HepG2 (cell line): ENCODE data around the gene AKAP8. TPM values are rescaled to one million over a fixed set of nuclear protein-coding genes. Genes with fewer than 3 reads are reported as not detected.
A peak's percentile ranks its signal among the peaks of the same experiment; 100 is the strongest.

ENCODE experiments used
- AGO2 ChIP-seq: fragments of 200-400 bp; formaldehyde crosslinking; optimal IDR thresholded peaks from 2 replicates; pipeline ENCODE3; 2017; ENCODE audit warnings: mild to moderate bottlenecking, low read depth, low read length, moderate library complexity
- DMAP1 ChIP-seq: IDR thresholded peaks from 2 replicates; pipeline ENCODE4 v1.6.1; 2016
- ERF ChIP-seq: IDR thresholded peaks from 2 replicates; pipeline ENCODE4 v1.6.1; 2018; ENCODE audit warnings: missing biosample characterization, missing genetic modification reagents
- FOXO1 ChIP-seq: sonication (generic); formaldehyde crosslinking; IDR thresholded peaks from 2 replicates; pipeline ENCODE4 v1.4.0; 2020; ENCODE audit warnings: missing genetic modification reagents
- MAFG ChIP-seq: sonication (generic); formaldehyde crosslinking; IDR thresholded peaks from 2 replicates; pipeline ENCODE4 v1.5.1; 2020; ENCODE audit warnings: mild to moderate bottlenecking, missing genetic modification reagents
- MED13 ChIP-seq: sonication (generic); formaldehyde crosslinking; IDR thresholded peaks from 2 replicates; pipeline ENCODE4 v1.5.0; 2020; ENCODE audit warnings: missing genetic modification reagents
- NR2C2 ChIP-seq: sonication (generic); formaldehyde crosslinking; IDR thresholded peaks from 2 replicates; pipeline ENCODE4 v1.4.0; 2020; ENCODE audit warnings: missing genetic modification reagents, mild to moderate bottlenecking, moderate library complexity, borderline replicate concordance
- RBM22 ChIP-seq: fragments of 200-400 bp; formaldehyde crosslinking; optimal IDR thresholded peaks from 2 replicates; pipeline ENCODE3; 2017; ENCODE audit warnings: mild to moderate bottlenecking, low read length, moderate library complexity
- SP5 ChIP-seq: IDR thresholded peaks from 2 replicates; pipeline ENCODE4 v1.6.1; 2016; ENCODE audit warnings: low read depth, borderline replicate concordance
- TOE1 ChIP-seq: sonication (generic); formaldehyde crosslinking; IDR thresholded peaks from 2 replicates; pipeline ENCODE4 v1.4.0; 2020; ENCODE audit warnings: mild to moderate bottlenecking, missing genetic modification reagents
- ZFP41 ChIP-seq: sonication (generic); formaldehyde crosslinking; IDR thresholded peaks from 2 replicates; pipeline ENCODE4 v1.4.0; 2020; ENCODE audit warnings: mild to moderate bottlenecking, missing genetic modification reagents, borderline replicate concordance
- ZNF101 ChIP-seq: sonication (generic); formaldehyde crosslinking; IDR thresholded peaks from 2 replicates; pipeline ENCODE4 v1.4.0; 2020; ENCODE audit warnings: mild to moderate bottlenecking, low read depth, missing genetic modification reagents, borderline replicate concordance
- ZNF136 ChIP-seq: sonication (generic); formaldehyde crosslinking; IDR thresholded peaks from 2 replicates; pipeline ENCODE4 v1.8.1; 2022; ENCODE audit warnings: low read depth, mild to moderate bottlenecking, moderate library complexity, missing genetic modification reagents
- ZNF251 ChIP-seq: sonication (generic); formaldehyde crosslinking; IDR thresholded peaks from 2 replicates; pipeline ENCODE4 v1.9.0; 2021; ENCODE audit warnings: mild to moderate bottlenecking, missing genetic modification reagents
- polyA plus RNA-seq, 8 experiments: library from polyadenylated mRNA; depleted of rRNA in 3 of 8; stranded (reverse) in 7 of 8; unstranded in 1 of 8; fragments of >200 nt; fragmentation: Illumina TruSeq in 4 of 8; extraction: Trizol in 4 of 8; gene quantifications; 2 replicates each; pipeline versions ENCODE4 v1.2.1 to v1.2.3, GENCODE V29; 2011 to 2016; ENCODE audit warnings: low read depth in 4 of 8, missing spikeins in 1 of 8, mixed read lengths in 1 of 8; ENCODE audit not compliant: insufficient read depth in 1 of 8
- total RNA-seq, 5 experiments: library from RNA; depleted of rRNA; stranded (reverse); fragments of >200 nt; fragmentation: Illumina TruSeq; extraction: Trizol; gene quantifications; 2 replicates each; pipeline ENCODE4 v1.2.3, GENCODE V29; 2016; ENCODE audit warnings: low read depth in 1 of 5
- TF ChIP-seq, protein P1 (sequence below): sonication (generic); formaldehyde crosslinking; IDR thresholded peaks from 2 replicates; pipeline ENCODE4 v1.9.0; 2021; ENCODE audit warnings: missing genetic modification reagents, borderline replicate concordance
- TF ChIP-seq, protein P2 (sequence below): IDR thresholded peaks from 2 replicates; pipeline ENCODE4 v1.4.0; 2020; ENCODE audit warnings: mild to moderate bottlenecking, missing genetic modification reagents
- TF ChIP-seq, protein P3 (sequence below): IDR thresholded peaks from 2 replicates; pipeline ENCODE4 v1.6.1; 2016; ENCODE audit warnings: mild to moderate bottlenecking, missing biosample characterization, missing genetic modification reagents
- TF ChIP-seq, protein P4 (sequence below): sonication (generic); formaldehyde crosslinking; IDR thresholded peaks from 2 replicates; pipeline ENCODE4 v1.8.0; 2022; ENCODE audit warnings: low read depth, missing genetic modification reagents
- TF ChIP-seq, protein P5 (sequence below): sonication (generic); formaldehyde crosslinking; IDR thresholded peaks from 2 replicates; pipeline ENCODE4 v1.4.0; 2020; ENCODE audit warnings: mild to moderate bottlenecking, missing genetic modification reagents

The AKAP8 gene
- total and polyA plus RNA-seq, 2 of the 13 experiments (the other 11 are each of a cell fraction or from before 2014, with no cell fraction given), result 15.9 to 22.1 TPM

DNA sequence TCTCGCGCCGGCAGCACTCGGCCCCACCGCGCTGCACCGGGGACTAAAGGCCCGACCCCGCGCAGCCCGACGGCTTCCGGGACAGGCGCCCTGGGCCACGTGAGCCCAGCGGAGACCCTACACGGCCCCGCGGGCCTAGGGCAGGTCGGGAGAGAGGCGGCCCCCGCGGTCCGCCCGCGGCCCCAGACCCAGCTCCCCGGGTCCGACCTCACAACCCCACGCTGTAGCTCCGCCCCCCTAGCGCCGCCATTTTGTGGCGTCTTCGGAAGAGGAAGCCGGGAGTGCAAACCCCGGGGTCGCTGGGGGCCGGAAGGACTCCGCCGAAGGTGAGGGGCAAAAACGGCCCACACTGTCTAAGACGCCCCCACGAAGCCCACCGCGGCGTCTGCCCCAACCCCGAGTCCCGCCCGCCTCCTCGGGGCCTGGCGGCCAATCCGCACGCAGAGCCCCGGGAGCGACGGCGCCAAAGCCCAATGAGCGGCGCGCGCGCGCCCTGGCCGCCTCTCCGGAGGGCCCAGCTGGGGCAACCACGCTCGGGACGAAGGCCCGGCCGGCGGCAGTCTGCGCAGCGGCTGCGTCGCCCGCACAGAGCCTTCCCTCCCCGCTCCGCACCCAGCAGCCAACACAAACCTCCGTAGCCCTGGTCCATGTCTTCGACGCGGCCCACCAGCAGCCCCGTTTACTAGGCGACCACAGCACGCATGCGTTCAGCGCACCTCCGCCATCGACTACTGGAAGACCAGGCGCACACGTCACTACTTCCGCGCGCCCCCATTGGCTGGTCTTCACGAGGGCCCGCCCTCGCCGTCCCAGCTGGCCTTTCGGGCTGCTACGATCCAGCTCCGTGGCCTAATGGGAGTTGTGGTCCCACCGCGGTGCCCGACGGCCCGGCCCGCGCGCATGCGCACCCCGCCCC lies at the start of gene AKAP8 (continued):
- TF ChIP-seq, protein P1, sequence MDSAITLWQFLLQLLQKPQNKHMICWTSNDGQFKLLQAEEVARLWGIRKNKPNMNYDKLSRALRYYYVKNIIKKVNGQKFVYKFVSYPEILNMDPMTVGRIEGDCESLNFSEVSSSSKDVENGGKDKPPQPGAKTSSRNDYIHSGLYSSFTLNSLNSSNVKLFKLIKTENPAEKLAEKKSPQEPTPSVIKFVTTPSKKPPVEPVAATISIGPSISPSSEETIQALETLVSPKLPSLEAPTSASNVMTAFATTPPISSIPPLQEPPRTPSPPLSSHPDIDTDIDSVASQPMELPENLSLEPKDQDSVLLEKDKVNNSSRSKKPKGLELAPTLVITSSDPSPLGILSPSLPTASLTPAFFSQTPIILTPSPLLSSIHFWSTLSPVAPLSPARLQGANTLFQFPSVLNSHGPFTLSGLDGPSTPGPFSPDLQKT (CRISPR knock-in tag), result no peak
- TF ChIP-seq, protein P2, sequence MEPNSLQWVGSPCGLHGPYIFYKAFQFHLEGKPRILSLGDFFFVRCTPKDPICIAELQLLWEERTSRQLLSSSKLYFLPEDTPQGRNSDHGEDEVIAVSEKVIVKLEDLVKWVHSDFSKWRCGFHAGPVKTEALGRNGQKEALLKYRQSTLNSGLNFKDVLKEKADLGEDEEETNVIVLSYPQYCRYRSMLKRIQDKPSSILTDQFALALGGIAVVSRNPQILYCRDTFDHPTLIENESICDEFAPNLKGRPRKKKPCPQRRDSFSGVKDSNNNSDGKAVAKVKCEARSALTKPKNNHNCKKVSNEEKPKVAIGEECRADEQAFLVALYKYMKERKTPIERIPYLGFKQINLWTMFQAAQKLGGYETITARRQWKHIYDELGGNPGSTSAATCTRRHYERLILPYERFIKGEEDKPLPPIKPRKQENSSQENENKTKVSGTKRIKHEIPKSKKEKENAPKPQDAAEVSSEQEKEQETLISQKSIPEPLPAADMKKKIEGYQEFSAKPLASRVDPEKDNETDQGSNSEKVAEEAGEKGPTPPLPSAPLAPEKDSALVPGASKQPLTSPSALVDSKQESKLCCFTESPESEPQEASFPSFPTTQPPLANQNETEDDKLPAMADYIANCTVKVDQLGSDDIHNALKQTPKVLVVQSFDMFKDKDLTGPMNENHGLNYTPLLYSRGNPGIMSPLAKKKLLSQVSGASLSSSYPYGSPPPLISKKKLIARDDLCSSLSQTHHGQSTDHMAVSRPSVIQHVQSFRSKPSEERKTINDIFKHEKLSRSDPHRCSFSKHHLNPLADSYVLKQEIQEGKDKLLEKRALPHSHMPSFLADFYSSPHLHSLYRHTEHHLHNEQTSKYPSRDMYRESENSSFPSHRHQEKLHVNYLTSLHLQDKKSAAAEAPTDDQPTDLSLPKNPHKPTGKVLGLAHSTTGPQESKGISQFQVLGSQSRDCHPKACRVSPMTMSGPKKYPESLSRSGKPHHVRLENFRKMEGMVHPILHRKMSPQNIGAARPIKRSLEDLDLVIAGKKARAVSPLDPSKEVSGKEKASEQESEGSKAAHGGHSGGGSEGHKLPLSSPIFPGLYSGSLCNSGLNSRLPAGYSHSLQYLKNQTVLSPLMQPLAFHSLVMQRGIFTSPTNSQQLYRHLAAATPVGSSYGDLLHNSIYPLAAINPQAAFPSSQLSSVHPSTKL (CRISPR knock-in tag), result no peak; the same call in 1 of the 2 replicates
- TF ChIP-seq MED13 (CRISPR knock-in tag) (peak; percentile 64; the same call in 1 of the 2 replicates), RBM22 (peak; percentile 99), NR2C2 (CRISPR knock-in tag) (peak; percentile 88), SP5 (CRISPR knock-in tag) (no peak; the same call in 1 of the 2 replicates), FOXO1 (CRISPR knock-in tag) (no peak), ZNF136 (CRISPR knock-in tag) (no peak), ZNF251 (CRISPR knock-in tag) (no peak), TOE1 (CRISPR knock-in tag) (no peak), MAFG (no peak), ZNF101 (no peak), ERF (CRISPR knock-in tag) (peak; percentile 81), ZFP41 (peak; percentile 18; the same call in 1 of the 2 replicates), AGO2 (peak; percentile 98), DMAP1 (CRISPR knock-in tag) (no peak; the same call in 1 of the 2 replicates)
- TF ChIP-seq, protein P3, sequence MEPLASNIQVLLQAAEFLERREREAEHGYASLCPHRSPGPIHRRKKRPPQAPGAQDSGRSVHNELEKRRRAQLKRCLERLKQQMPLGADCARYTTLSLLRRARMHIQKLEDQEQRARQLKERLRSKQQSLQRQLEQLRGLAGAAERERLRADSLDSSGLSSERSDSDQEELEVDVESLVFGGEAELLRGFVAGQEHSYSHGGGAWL (CRISPR knock-in tag), result peak; percentile 53; the same call in 1 of the 2 replicates
- TF ChIP-seq, protein P4, sequence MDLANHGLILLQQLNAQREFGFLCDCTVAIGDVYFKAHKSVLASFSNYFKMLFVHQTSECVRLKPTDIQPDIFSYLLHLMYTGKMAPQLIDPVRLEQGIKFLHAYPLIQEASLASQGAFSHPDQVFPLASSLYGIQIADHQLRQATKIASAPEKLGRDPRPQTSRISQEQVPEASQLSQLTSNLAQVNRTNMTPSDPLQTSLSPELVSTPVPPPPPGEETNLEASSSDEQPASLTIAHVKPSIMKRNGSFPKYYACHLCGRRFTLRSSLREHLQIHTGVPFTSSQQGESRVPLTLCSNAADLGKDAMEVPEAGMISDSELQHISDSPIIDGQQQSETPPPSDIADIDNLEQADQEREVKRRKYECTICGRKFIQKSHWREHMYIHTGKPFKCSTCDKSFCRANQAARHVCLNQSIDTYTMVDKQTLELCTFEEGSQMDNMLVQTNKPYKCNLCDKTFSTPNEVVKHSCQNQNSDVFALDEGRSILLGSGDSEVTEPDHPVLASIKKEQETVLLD (CRISPR knock-in tag), result no peak
- TF ChIP-seq, protein P5, sequence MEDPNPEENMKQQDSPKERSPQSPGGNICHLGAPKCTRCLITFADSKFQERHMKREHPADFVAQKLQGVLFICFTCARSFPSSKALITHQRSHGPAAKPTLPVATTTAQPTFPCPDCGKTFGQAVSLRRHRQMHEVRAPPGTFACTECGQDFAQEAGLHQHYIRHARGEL (CRISPR knock-in tag), result no peak
